NCI-H510A treated with DMSO at 0.1 percent for 48 hours (cell line): ENCODE results near the gene HOXA11.

ENCODE experiments used
- DNase-seq: peaks from one replicate; lab custom pipeline; 2025; lab: John Stamatoyannopoulos, UW

The HOXA11 gene

DNA sequence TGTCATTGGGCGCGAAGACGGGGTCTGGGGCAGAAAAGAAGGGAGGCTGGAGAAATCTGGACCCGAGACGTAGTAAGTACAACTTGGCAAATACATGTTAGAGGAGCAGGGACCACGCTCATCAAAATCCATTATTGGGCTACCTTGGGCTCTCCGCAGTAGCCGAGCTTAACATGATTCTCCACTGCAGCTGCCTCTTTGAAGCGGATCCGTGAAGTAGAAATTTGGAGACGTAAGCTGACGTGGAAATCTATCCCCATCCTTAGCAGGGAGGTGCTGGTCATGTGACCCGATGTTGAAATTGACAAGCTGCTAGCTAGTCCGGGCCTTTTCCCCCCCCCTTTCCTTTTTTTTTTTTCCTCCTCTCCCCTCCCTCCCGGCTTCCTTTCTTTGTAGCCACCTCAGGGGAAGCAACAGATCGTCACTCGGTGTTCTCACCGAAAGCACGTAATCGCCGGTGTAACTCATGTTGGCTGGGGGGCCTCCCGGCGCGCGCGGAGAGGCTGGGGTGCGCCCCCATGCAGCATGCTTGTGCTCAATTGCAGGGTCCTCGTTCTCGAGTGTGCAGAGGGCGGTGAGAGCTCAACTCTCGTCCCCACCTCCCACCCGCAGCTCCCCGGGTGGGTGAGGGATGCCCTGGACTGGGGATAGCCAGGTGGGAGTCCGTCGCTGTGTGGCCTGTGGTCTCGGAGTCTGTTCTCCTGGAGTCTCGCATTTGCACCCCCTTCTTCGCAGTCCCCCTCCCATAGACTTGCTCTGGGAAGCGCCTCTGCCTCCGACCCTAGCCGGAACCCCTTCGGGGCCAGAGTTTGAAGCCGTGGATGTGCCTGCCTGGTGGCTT, at the start of gene HOXA11:
HOXA11 (minus strand) TSS at position 220 of the 841 bp plus-strand sequence; CDS start at position 132, 88 bp downstream.
- peak; percentile 25 for DNase-seq

DNA sequence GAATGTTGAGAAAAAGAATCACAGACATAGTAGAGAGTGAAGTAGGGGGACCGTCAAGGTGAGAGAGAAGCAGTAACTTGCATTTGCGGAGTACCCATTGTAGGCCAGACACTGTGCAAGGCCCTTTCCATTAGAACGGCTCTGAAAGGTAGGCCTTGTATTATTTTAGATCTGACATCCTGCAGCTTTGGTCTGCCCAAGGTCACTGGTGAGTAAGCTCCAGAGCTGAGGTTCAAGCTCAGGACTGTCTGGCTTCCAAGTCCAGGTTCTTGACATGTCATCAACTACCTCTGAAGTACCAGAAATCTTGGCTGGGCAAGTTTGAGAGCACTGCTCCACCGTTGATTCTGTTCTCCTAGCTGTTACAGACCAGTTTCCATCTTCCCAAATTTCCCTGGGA, 44.4 kb upstream of the HOXA11 start:
- DNase-seq, result no peak

DNA sequence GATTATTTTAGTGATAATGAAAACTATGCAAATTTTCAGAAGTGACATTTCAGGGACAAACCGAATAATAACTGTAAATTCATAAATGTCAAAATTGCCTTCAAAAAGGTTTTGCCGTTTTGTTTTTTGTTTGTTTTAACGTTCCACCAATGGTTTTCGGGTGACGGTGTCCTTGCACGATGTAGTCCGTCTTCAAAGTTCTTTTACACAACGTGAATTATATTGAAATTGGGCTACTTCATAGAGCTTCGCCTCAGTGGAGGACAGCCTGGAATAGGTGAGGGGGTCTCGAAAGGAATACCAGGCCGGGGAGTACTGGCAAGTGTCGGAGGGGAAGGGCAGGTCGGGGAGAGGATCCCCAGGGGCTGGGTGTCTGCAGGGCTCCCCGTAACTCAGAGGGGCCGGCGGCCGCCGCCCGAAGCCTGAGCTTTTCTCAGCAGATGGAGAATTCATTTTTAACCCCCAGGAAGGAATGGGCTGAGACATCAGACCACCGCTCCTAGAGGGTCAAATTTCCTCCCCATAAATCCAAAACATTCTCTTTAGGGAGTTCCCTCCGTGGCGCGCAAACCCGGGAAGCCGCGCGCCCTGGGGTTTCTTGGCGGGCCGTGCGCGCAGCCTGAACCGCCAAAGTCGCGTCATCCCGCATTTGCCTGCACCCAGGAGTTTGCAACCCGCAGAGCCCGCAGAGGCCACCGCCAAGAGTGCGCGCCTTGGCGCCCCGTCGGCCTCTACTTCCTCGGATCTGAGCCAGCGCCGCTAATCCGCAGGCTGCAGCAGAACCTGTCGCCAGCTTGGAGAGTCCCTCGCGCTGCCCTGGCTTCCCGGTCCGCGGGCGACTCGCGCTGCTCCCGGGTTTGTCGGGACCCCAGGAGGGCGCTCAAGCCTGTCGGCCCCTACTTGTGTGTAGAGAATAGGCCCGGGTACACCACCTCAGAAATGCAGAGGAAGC, 40.2 kb upstream of the HOXA11 start:
- no peak for DNase-seq

DNA sequence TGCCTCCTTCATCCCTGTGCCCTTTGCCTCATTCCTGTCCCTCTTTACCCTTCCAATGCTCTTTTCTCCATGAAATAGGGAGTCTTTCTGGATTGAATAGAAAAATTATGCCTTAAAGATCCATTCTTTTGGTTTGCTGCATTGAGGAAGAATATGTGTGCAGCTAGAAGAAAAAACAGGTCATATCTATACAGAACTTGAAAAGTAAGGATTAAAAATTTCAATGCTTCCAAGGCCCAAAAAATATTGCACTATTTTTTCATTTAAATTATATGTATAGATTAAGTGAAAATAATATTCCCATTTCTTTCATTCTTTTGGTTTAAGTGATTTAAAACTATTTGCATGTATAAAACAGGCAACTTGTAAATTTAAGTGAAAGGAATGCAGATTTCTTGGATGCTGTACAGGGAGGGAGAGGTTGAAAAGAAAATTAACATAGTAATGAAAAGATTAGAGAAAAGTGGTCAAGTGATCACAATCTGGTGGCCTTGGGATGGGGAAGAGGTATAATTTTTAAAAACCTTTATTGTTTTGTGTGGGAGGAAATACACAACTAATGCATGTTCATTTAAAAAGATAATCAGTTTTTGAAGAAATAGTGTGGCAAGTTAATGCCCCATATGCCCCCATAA, 39.0 kb upstream of the HOXA11 start:
- no peak for DNase-seq

DNA sequence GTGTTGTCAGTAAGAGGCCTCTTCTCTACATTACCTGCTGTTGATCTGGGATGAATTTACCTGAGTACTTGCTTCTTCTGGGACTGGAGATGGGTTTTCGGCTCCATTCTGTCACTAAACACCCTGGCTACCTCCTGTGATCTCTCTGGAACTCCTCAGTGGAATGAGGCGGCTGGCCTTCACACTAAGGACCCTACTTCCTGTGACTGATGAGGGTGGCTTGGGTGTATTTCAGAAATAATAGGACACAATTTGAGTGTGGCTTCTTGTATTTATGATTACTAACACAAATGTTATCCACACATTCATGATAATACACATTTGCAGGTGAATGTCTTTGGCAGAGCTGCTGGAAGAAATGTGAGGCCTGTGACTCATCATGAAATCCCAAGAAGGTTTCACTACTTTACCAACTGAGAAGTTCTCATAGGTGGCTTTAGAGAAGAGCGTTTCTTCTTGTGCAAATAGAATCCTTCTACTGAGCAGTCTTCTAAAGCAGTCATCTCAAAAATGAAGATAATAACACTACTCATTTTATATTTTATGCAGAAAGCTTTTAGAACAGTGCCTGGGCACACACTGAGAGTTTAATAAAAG, 36.3 kb upstream of the HOXA11 start:
- no peak for DNase-seq

DNA sequence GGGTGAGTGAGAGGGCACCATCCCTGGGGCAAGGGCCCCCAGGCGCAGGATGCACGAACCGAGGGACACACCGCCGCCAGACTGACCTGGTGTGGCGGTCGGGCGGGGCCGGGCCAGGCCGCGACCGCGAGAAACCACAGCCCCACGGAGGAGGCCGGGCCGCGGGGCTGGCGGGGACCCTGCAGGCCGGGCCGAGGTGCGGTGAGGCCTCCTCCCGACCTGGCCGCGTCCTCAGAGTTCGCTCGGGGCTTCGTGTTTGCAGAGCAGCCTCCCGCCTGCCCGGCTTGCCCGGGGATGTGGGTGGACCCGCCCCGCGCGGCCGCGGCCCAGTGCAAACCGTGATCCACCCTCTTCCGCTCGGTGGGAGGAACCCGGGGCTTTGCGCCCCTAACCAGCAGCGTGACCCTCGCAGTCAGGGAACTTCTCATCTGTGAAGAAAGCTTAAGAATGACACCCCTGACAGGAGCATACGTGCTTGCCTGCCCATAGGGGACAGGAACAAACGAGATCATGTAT, 35.5 kb upstream of the HOXA11 start:
- no peak for DNase-seq

DNA sequence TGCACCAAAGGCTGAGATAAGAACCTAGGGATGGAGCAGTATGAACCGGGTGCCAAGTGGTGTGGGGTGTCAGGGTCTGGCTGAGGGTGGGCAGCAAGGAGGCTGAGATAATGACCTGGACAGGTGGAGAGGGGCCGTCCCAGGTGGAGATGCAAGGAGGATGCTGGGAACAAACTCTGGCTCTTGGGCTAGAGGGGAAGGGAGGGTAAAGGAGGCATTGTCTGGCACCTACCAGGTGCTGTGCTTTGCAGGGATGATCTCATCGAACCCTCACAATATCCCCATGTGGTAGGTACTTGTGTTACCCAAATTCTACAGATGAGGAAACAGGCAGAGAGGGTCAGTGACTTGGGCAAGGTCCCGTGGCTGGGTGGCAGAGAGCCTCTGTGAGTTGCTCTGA, 34.8 kb upstream of the HOXA11 start:
- no peak for DNase-seq

DNA sequence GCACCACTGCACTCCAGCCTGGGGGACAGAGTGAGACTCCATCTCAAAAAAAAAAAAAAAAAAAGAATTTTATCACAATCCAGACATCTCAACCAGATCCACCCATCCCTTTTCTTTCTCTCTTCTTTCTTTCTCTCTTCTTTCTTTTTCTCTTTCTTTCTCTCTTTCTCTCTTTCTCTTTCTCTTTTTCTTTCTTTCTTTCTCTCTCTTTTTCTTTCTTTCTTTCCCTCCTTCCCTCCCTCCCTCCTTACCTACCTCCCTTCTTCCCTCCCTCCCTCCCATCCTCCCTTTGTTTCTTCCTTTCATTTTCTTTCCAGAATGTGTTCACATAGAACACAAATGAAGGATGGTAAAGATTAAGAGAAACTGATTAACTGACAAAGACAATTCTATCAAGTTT, 32.9 kb upstream of the HOXA11 start:
- no peak for DNase-seq

DNA sequence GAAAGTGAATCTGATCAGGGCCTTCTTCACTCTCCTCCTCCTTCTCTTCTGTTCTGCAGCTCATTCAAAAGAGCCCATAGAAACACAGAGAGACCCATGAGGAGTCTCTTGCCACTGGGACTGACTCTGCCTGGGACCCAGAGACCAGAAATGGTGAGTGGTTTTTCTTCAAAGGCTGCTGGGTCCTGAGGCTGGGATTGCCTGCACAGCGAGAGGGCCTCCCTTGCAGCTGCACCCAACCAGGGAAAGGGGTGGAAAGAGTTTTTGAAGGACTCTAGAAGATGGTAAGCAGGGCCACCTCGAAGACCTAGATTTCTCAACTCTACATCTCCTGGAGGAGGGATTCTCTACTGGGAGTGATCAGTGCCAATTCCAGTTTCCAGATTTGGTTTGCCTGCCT, 30.3 kb upstream of the HOXA11 start:
- no peak for DNase-seq

DNA sequence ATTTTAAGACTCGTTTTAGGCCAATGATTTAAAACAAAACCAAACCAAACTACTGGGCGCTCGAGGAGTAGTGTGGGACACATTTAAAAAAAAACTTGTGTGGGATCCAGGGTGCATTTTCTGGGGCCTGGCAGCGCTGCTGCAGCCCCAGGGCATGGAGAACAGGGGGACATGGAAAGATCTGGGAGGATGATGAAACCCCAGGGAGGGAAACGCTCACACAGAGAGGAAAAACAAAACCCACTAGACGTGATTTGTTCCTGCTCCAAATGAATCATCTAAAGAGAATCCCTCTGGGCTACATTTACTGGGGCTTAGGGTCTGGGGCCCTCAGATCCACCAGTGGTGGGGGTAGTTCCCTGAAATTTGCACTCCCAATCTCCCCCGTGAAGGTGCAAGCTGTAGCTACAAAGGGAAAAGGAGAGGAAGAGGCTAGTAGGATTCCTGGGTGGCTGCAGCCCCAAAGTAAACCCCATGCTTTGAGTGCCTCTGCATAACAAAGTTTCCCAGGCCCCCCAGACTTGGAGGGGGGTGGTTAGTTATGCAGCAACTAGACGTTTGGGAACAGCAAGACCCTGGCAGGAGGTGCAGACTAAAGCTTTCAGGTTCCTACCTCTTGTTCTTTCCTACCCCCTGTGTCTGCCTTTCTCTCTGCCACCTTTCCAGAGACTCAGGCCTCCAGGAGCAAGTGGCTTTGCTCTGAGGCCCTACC, 29.4 kb upstream of the HOXA11 start:
- DNase-seq, result no peak

DNA sequence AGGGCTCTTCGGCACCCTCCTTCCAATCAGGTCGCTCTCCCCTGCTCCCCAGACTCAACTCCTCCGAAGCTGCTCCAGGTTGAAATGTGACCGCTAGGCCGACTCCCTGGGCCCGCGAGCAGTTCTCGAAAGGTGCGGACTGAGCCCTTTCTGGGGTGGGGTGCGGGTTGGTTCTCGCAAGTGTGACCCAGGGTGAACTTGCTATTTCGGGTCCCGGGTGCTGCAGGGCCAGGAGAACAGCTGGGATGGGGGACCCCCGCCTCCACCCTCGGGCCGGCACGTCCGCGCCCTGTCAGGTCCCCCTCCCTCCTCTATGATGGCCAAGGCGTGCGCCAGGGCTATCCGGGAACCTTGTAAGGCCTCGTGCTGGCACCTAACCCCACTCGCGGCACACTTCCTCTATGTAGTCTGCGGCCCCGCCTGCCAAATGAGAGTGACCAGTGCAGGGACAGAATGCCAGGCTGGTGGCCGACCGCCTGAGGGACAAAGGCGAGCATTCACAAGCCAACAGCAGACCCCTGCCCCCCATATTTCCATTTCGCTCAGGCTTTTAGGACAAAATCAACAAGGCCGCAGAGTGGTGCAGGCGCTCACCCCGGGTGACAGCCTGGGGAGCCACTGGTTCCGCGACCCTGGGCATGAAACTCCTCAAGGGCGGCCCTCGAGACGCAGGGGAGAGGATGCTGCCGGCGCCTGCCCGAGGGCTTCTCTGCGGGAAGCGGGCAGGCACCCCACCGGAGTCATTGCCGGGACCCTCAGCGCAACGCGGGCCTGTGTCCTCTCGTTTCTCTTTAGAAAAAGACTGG, 28.6 kb upstream of the HOXA11 start:
- DNase-seq, result no peak

DNA sequence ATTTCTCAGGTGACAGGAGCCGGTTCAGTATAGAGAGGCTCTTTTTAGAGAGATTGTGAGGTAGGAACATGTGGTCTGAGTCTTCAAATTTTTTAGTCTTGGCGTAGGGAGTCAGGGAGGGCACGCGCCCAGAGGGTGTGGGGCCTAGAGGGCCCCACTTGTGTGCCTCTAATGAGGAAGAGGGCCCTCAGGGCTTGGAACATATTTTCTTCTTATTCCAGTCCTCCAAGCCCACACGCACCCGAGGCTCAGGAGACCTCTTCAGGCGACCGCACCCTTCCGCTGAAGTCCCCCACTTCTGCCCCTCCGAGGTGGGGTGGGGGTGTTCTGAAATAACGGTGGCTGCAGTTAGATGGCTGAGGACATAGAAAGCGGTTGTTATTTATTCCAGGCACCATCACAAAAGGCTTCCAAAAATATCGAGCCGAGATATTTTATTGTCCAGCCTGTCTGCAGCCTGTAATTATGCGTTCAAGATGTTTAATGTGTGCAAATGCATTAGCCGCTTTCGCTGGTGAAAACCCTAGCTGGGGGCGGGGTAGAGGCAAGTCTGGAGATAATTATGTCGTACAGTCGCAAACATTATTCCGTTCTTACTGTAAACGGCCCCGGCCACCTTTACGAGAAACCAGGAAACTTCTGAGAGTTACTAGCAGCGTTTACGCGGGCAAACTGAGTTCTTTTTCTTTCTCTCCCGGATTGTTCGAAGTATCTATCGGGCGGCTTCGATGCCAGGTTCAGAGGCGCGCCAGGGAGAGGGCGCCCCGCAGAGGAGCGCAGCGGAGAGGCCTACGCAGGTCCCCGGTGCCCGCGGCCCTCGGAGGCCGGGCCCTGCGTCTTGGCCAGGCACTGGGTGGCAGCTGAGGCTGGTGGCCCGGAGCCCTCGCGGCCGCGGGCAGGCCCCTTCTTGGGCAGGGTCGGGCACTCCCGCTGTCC, 27.7 kb upstream of the HOXA11 start:
- DNase-seq, result no peak

DNA sequence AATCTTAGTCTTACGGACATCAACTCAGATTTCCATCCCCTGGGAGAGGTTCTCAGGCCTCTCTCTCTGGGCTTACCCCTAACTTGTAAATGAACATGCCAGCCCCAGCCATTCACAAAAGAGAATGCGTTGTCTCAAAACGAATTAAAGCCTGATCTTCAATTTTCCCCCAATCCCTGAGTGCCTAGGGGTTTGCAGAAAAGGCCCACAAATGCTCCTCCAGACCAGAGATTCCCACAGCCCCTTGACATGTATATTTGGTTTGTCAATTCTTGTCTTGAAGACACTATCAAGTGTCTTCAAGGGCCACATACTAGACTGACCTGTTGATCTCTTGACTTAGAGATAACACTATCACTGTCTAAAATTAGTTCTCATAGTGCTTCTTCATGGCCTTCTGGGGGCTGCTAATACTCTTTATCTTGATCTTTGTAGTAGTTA, 26.8 kb upstream of the HOXA11 start:
- DNase-seq, result no peak

DNA sequence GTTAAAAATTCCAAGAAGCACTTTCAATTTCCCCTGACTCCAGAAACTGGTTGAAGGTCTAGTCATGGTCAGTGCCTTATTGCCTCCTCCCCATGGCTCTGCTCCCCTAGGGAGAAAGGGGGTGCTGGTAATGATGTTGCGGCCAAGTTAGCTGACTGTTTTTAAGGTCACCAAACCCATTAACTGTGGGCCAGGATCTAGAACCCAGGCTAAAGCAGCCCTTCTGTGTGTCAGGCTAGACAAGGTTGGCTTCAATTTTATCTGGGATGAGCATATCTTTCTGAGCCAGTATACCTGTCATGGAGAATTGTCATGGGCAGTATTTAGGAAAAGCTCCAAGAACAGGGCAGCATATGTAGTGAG, 26.0 kb upstream of the HOXA11 start:
- DNase-seq, result no peak

DNA sequence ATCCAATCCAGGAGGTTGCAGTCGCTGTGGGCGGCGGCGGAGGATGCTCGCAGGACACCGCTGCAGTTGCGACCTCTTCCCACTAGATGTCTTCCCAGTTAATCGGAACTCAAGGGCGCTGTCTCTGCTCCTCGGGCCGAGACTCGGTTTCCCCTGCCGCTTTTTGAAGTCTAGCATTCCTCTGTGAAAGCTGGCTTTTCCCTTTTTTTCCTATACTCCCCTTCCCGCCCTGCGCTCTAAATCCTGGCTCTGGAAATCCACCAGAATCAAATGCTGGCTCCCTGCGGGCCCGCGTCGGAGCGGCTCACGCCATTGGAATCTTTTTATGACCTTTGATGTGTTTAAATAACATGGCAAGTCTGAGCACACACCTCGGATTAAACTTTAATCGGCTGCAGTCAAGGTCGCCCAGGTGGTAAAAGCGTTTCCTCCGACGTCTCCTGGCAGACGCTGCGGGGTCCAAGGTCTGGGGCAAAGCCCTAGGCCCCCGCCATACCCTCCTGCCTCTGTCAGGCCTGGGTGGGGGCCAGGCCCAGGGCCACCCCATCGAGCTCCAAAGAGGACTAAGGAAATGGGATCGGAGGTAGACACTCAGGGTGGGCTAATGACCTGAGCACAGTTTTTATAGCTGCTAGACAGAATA, 25.5 kb upstream of the HOXA11 start:
- DNase-seq, result peak; percentile 52

DNA sequence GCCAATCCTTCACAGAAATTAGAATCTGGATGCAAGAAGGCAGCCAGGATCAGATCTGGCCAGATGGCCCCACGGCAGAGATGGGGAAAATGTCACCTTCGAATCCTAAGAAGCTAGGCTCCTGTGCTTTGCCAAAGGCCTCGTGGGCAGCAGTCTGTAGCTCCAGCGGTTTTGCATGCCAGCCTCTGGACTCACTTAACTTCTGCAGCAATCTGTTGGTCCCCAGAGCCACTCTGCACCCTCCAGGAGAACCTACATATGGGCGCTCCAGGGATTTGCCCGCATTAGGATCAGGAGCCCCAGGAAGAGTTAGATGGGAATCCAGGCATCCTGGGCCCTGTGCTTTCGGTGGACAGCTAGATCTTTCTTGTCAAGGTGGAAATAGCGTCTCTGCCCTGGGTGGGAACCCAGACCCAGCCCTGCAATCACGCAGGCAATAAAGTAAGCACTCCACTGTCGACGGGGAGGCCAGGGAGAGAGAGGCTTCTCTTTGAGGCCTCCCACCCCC, 25.0 kb upstream of the HOXA11 start:
- no peak for DNase-seq

DNA sequence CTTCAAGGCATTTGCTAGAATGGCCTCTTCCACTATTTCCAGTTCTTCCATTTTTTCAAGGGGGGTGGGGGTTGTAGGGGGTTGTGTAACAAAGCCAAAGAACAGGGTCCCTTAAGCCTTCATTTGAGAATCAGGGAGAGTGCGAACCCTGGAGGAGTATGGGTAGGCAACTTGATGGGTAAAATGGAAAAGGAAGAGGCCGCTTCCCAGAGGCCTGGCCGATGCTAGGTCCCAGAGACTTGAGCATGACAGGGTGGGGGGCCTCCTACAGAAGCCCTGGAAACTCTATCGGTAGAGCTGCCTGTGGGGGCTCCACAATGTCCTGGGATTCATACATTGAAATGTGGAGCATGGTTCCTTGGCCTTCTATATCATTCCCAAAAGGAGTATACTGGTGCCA, 24.0 kb upstream of the HOXA11 start:
- no peak for DNase-seq

DNA sequence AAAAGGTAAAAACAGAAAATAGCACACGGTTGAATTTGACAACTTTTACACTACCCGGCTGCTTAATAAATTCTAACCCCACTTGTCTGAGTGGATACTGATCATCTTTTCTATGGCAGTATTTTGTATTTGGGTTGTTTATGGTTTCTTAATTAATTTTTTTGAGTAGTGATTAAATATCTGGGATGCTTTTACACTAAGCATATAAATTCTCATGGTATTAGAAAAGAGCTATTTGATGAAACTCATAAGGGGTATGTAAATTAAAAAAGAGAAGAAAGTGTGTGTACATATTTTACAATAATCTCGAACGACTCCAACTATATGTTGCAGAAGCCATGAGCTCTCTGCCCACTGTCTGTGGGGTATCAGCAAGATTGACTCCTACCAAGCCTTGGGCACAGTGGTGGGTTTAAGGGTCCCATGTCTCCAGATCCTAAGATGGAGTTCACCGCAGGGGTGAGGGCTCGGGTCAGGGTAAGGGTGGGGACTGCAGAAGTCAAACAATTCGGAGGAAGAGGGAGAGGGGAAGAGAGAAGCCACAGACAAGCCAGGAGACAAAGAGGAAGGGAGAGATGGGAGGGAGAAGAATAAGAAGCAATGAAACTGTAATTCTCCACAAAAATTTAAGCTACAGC, 22.4 kb upstream of the HOXA11 start:
- DNase-seq, result no peak
